ENCODE measurements around the gene PA2G4.
"Not testable (repeated sequence)": the region's sequence is repeated elsewhere in the genome, so short reads cannot be mapped to it uniquely, and the experiment has no call there.

PA2G4 gene

DNA sequence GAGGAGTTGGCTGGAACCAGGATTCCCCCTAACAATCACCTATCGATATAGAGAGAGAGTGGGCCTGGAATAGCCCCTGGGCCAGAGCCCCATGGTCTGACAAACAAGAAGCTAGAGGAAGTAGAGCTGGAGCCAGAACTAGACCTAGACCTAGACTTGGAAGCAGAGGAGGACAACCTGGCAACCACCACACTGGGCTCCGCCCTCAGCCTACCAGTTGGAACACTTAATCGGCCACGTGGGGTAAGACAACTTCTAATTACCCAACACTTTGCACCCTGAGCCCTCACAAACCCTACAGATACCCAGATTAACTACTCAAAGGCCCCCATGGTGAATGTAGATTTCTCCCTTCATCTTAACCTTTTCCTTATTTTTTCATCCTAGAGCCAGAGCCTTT is 4.6 kb upstream of the PA2G4 start:
- DNase-seq (ENCODE audit: low read depth), result no peak

DNA sequence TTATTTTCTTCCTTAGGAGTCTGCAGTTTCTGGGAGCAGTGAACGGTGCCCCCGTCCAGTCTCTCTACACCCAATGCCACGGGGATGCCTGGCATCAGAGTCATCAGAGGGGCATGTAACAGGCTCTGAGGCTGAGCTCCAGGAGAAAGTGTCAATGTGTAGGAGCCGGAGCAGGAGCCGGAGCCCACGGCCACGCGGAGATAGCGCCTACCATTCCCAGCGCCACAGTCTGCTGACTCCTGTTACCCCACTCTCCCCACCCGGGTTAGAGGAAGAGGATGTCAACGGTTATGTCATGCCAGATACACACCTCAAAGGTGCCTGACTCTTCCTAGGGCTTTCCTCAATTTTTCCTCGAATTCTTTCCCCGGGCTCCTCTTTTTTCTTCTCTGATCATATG is 3.3 kb upstream of the PA2G4 start:
- DNase-seq (ENCODE audit: low read depth), result no peak

DNA sequence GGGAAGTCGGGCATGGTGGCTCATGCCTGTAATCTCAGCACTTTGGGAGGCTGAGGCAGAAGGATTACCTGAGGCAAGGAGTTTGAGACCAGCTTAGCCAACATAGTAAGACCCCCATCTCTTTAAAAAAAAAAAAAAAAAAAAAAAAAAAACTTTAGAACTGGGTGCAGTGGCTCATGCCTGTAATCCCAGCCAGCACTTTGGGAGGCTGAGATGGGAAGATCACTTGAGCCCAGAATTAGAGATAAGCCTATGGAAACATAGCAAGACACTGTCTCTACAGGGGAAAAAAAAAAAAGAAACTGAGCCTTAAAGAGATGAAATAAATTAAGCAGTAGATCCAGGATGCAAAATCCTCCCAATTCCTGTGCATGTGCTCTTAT is 1.7 kb upstream of the PA2G4 start:
- no peak for DNase-seq (ENCODE audit: low read depth)

DNA sequence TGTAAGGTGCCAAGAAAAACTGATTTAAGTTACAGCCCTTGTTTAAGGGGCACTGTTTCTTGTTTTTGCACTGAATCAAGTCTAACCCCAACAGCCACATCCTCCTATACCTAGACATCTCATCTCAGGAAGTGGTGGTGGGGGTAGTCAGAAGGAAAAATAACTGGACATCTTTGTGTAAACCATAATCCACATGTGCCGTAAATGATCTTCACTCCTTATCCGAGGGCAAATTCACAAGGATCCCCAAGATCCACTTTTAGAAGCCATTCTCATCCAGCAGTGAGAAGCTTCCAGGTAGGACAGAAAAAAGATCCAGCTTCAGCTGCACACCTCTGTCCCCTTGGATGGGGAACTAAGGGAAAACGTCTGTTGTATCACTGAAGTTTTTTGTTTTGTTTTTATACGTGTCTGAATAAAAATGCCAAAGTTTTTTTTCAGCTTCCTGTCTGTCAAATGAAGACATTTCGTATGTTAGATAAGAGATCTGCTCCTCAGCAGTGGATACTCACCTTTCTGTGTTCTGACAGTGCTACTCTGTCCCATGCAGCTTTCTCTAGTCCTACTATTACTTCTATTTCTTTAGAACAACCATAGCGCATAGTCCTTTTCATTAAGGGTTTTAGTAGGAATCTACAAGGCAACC is 1.2 kb upstream of the PA2G4 start:
- DNase-seq (ENCODE audit: low read depth), result no peak

DNA sequence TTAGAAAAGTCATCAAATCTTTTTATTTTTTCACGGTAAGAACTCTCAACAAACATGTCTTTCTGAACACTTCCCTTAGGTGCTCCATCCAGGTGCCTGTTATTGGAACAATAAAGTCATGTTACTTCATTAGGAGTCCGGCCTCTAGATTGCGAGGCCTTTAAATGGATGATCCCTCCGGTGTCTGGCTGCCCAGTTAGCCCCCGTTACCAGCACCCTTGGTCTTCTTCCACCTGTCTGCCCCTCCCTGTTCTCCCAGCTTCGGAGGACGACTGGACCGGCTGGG is 593 bp upstream of the PA2G4 start:
- DNase-seq (ENCODE audit: low read depth), result no peak

DNA sequence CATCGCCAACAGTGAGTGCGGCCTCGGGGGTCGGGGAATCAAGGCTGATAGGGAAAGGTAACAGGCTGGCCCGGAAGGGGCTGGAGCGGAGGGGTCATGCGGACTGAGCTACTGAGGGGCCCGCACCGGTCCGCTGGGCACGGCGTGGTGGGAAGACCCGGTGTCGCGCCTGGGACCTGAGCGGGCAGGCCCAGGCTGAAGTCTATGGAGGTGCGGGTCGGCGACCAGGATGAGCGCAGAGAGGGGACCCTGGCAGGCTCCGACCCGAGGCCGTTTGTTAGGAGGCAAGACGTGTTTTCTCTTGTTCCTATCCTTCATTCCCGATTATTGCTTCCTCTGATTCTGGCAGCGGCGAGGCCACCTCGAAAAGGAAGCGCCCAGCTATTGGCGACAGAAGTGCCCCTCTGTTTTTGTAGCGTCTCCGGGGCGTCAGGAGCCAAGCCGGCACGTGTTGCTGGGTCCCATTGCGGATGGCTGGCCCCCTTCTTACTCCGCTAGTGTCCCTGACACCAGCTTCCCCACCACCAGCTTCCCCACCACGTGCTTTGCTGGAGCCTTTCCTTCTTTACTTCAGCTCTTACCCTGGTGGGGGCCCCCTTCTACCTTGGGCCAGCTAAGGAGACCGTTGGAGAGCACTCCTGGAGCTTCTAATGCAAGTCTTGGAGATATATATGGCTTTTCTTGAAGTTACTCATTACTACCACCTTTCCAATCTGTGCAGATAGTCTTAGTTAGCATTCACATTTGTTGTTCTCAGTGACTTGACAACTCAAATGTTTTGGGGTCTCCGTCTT is 653 bp downstream of the PA2G4 start:
- peak; percentile 21 for DNase-seq (ENCODE audit: low read depth)

DNA sequence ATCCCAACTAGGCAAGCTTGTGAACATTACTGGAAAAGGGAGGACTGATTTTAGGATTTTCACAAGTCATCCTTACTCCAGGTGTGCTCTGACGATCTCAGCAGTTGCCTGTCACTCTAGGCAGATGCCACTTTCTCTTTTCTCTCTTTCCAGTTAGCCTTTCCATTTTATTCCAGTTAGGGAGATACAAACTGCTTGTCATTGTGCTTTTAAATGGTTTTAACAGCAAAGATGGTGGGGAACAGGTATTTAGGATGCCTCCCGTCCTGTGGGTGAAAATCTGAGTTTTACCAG is 1.2 kb downstream of the PA2G4 start:
- no peak for DNase-seq (ENCODE audit: low read depth)

DNA sequence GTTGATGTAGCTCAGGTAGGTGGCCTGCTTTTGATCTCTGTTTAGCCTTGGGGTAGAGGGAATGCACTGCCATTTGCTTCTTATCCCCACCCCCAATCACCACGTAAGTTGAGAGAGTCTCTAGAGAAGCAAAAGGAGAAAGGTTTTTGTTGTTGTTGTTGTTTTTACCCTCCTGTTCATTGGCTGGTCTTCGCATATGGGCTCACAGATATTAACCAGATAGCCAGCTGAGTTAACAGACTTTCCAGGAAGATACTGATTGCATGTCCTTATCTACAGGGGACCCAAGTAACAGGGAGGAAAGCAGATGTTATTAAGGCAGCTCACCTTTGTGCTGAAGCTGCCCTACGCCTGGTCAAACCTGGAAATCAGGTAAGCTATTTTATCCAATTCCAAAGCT is 2.9 kb downstream of the PA2G4 start:
- no peak for DNase-seq (ENCODE audit: low read depth)

DNA sequence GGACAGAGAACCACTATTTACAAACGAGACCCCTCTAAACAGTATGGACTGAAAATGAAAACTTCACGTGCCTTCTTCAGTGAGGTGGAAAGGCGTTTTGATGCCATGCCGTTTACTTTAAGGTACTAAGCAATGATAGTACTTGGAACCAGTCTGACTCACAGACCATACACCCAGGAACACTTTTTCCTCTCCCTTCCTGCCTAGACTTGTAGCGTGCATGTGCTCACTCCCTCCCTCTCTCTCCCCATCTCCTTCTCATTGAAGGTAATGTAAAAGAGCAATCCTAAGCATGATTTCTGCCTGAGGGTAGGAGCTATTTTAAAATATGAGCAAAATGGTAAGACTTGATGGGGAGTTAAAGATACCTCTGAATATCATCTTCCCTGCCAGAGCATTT is 6.2 kb downstream of the PA2G4 start:
- no peak for DNase-seq (ENCODE audit: low read depth)

DNA sequence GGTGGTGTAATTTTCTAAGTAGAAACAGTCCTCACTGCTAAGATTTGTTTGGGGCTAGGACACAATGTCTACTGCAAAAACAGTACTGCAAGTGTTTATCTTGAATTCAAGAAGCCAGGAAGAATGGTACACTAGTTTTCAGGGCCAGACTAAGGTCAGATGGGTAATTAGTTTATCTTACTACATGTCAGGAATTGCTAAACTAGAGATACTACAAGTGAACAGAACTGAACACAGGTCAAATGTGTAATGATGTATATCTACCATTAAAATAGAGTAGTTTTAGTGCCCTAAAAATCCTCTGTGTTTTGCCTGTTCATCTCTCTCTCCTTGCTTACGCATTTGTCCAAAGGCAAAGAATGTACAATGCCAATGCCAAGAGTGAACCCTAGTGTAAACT is 9.7 kb downstream of the PA2G4 start:
- no peak for DNase-seq (ENCODE audit: low read depth)

DNA sequence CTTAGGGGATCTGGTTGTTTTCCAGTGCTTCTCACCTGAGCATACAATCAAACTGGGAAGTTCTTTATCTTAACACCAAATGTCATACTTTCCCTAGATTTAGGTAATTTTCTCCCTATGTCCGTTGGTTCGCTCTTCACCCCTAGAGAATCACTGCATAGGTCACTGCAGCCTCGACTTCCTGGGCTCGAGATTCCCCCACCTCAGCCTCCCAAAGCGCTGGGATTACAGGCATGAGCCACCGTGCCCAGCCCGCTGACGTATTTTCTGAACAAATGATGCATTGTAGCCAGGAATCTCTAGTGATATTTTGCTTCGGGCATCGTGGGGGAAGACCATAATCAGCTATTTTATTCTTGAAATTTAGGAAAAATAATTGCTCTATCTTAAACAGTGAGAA is 11.0 kb downstream of the PA2G4 start:
- peak; percentile 11 for DNase-seq (ENCODE audit: low read depth)

DNA sequence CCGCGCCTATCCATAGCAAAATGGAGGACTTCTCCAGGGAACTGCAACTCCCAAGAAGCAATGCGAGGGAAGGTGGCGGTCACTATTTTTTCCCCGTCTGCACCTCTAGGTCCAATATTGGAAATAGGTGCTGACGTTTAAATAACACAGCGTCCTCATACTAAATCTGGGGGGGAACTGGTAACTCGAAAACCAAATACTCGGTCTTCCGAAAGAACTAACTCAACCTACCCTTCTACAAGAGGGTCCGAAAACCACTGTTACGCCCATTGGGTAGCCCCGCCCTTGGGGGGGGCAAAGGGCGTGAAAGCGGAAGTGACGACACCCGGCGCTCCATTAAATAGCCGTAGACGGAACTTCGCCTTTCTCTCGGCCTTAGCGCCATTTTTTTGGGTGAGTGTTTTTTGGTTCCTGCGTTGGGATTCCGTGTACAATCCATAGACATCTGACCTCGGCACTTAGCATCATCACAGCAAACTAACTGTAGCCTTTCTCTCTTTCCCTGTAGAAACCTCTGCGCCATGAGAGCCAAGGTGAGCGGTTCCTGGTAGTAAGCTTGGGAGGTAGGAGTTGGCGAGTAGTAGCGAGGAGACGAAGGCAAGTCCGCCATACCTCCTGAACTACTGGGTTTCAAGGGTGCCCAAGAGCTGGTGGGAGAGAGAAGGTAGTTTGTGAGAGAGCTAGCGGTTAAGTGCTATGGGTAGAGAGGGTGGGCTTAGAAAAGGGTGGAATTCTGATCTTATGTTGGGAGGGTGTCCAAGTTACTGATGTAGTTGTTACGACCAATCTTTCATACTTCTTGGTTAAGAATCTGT is 12.1 kb downstream of the PA2G4 start, which contains the start of gene RPL41:
Gene RPL41 (plus strand): TSS at position 367 of the 815 bp plus-strand sequence.
- peak; percentile 93 for DNase-seq (ENCODE audit: low read depth)

DNA sequence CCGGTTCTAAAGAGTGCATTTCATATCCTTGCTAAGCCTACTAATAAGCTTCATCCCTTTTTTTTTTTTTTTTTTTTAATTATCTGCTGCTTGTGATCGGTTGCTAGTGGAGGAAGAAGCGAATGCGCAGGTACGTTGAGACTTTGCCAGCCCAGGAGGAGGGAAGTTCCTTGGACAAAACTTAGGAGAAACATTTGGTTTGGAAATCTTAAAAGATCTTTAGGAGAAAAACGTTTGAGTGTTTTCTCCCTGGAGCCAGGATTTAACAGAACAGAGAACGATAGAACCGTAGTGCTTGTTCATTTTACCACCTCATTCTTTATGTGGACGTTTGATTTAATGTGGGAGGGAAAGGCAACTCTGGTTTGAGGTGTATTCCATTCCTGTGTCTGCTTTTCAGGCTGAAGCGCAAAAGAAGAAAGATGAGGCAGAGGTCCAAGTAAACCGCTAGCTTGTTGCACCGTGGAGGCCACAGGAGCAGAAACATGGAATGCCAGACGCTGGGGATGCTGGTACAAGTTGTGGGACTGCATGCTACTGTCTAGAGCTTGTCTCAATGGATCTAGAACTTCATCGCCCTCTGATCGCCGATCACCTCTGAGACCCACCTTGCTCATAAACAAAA is 12.8 kb downstream of the PA2G4 start:
- not testable (repeated sequence) for DNase-seq (ENCODE audit: low read depth)

DNA sequence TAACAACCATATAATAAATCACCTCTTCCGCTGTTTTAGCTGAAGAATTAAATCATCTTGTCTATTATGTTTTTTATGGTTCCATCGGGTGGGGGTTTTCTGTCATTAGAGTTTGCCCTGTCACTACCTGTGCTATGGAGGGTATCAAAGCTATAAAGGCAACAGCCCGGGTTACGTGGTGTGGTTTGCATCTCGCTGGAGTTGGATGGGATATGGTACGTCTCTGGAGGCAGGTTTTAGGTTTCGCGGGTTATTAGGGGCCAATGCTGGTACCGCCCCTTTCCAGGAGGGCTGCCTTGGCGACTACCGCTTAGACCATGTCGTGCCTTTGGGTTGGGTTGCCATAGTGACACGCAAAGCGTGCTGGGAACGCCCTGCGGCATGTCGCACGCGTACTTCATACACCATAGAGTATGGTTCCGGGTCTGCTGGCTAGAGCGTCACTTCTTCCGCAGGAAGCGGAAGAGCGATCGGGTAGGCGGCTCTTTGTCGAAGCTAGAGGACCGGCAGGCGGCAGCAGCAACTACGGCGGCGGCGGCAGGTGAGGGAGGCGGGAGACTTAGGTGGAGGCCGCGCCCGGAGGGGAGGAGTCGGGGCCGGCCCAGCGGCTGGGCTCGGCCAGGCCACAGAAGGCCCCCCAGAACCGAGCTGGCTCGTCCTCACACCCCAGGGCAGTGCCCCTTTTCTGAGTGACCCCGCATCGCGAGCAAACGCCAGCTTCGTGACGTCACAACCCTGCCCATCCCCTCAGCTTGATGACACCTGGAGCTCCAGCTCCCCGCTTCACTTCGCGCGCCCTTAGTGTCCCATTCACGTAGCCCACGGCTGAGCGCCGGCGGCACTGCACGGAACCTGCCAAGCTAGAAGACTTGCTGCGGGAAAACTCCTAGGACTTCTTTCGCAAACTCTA is 13.7 kb downstream of the PA2G4 start, which contains the start of gene ZC3H10:
Gene ZC3H10 (plus strand): TSS at position 489 of the 910 bp plus-strand sequence. CDS start 2,297 bp downstream, outside the sequence.
- peak; percentile 99 for DNase-seq (ENCODE audit: low read depth)

DNA sequence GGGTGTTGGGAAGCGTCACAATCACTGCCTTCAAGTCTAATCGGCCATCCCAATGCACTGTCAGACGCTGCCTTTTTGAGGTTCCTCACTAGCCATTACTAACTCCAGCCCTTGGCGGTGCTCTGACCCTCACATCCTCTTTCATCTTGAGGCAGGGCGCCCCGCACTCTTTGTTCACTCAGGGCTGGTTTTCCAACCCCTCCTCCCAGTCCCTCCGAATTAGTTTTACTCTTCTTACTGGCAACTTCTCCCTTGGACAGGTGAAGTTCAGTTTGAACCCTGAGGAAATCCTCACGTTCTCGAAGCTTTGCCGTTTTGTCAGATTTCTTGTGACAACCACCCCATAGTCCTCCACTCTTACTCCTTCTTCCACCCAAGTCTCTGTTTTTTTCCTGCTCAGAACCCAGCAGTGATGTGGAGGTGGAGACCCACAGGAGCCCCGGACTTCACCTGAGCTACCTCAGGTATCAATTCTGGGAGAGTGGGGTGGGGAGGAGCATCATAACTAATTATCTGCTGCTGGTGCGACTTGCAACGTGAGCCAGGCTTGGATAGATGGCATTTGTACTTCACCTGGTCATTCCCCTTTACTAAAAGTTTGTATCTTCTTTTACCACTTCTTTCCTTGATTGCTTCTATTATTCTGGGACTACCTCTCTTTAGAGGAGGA is 14.5 kb downstream of the PA2G4 start:
- DNase-seq (ENCODE audit: low read depth), result no peak

DNA sequence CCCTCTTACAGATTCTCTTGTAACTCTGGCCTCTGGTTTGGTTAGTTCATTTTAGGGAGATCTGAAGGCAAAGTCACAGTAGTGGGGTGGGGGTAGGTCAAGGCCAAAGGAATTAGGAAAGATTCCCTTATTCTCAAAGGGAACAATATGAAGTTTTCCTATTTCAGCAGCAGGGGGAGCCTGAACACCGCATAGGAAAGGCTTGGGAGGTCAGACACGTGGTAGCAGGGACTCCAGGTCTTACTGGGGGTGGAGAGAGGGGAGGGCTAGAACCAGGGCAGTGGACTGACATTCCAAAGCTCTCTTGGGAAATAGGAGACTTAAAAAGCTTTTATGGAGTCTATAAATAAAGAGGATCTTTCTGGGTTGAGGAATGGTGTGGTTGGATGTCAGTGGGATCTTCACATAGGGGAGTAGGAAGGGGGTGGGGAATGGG is 15.0 kb downstream of the PA2G4 start:
- DNase-seq (ENCODE audit: low read depth), result peak; percentile 97

DNA sequence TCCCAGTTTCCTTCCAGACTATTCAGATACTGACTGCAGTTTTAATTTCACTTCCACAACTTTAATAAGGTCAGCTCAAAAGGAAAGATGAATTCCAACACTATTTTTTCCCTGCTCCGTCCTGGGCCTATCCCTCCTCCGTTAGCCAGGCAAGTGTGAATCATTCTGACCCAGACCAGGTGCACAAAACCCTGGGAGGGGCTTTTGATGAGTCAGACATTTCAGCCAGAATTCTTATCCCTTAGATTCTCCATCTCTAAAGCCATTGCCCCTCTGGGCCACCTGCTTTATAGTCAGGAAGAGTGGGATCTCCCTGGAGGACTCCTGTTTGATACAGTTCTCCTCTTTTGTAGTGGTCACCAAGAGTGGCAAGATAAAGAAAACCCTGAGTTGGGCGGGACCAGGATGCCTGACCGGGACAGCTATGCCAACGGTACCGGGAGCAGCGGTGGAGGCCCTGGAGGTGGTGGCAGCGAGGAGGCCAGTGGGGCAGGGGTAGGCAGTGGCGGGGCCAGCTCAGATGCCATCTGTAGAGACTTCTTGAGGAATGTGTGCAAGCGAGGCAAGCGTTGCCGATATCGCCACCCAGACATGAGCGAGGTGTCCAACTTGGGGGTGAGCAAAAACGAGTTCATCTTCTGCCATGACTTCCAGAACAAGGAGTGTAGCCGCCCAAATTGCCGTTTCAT is 15.9 kb downstream of the PA2G4 start:
- DNase-seq (ENCODE audit: low read depth), result no peak

DNA sequence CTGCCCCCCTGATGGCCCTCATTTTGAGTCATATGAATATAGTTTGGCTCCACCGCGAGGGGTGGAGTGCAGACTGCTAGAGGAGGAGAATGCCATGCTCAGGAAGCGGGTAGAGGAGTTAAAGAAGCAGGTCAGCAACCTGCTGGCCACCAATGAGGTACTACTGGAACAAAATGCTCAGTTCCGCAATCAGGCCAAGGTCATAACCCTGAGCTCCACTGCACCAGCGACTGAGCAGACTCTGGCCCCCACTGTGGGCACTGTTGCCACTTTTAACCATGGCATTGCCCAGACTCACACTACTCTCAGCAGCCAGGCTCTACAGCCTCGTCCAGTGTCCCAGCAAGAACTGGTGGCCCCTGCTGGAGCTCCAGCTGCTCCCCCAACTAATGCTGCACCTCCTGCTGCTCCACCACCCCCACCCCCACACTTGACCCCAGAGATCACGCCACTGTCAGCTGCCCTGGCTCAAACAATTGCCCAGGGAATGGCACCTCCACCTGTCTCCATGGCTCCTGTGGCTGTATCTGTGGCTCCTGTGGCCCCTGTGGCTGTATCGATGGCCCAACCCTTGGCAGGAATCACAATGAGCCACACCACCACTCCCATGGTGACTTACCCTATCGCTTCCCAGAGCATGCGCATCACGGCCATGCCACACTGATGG is 17.0 kb downstream of the PA2G4 start:
- DNase-seq (ENCODE audit: low read depth), result no peak

DNA sequence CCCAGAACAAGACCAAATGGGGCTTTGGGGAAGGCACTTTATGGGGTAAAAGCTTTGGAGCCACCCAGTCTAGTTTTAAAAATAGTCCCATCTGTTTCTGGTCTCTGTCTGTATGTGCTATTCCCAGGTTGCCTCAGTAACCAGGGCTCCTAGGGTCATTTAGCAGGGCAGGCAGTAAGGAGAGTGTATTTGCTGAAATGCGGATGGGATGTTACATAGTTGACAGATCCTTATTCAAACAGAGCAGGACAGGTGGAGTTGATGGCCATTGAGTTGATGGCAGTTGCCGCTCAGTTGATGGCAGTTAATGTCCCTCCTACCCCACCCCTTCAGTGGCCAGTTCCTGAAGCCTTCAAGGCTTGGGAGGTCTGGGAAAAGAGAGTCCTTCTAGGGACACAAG is 18.3 kb downstream of the PA2G4 start:
- no peak for DNase-seq (ENCODE audit: low read depth)

DNA sequence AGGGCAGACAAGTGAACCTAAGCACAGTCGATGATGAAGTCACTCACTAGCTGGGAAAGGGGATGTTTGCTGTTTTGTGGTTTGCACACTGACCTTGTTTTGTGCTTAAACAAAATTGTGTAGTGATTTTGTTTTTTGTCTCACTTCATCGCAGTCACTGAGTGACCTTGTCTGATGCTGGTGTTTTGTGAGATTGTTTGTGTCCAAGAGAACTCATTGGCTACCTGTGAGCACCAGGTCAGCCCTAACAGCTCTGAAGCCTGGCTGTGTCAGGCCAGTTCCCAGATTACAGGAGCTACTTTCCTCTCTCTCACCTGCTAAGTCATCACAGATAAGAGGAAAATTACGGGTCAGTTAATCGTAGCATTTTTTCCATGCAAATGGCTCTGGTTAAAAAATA is 19.8 kb downstream of the PA2G4 start:
- DNase-seq (ENCODE audit: low read depth), result no peak

Data from EH (cell line).